GM12872 (cell line): Measurements from ENCODE around the gene TIGD1.

Source experiments
- TF ChIP-seq, protein P1 (sequence below): IDR thresholded peaks from 3 replicates; pipeline ENCODE4 v1.5.1; 2011; ENCODE audit warnings: low read depth, mild to moderate bottlenecking, low read length, moderate library complexity; ENCODE audit not compliant: insufficient read depth

The TIGD1 gene

GRCh38 chr2:232508251-232508650 lies 42.1 kb downstream of the TIGD1 start:
- TF ChIP-seq, protein P1, sequence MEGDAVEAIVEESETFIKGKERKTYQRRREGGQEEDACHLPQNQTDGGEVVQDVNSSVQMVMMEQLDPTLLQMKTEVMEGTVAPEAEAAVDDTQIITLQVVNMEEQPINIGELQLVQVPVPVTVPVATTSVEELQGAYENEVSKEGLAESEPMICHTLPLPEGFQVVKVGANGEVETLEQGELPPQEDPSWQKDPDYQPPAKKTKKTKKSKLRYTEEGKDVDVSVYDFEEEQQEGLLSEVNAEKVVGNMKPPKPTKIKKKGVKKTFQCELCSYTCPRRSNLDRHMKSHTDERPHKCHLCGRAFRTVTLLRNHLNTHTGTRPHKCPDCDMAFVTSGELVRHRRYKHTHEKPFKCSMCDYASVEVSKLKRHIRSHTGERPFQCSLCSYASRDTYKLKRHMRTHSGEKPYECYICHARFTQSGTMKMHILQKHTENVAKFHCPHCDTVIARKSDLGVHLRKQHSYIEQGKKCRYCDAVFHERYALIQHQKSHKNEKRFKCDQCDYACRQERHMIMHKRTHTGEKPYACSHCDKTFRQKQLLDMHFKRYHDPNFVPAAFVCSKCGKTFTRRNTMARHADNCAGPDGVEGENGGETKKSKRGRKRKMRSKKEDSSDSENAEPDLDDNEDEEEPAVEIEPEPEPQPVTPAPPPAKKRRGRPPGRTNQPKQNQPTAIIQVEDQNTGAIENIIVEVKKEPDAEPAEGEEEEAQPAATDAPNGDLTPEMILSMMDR, result no peak

GRCh38 chr2:232506709-232507108 lies 43.6 kb downstream of the TIGD1 start:
- TF ChIP-seq, protein P1, result no peak

DNA sequence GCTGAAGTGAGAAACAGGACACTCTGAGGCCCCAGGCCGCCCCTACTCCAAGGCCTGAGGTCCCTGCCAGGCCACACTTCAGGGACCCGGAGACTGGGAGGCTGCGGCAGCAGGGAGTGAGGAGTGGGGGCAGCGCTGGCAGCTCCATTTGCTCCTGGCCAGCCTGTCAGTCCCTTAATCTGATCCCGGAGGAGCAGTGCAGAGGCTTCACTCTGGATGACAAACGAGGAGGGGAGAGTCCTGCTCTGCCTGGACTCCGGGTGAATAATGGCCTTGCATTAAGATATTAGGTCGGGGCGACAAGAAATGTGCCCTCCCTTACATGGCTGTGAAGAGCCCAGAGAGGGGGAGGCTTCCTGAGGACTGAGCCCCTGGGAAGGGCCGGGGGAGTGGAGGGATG lies 44.5 kb downstream of the TIGD1 start:
- TF ChIP-seq, protein P1, result no peak

- TF ChIP-seq, protein P1, result no peak
Measured at GRCh38 chr2:232504438-232504837, 45.9 kb downstream of the TIGD1 start.

DNA sequence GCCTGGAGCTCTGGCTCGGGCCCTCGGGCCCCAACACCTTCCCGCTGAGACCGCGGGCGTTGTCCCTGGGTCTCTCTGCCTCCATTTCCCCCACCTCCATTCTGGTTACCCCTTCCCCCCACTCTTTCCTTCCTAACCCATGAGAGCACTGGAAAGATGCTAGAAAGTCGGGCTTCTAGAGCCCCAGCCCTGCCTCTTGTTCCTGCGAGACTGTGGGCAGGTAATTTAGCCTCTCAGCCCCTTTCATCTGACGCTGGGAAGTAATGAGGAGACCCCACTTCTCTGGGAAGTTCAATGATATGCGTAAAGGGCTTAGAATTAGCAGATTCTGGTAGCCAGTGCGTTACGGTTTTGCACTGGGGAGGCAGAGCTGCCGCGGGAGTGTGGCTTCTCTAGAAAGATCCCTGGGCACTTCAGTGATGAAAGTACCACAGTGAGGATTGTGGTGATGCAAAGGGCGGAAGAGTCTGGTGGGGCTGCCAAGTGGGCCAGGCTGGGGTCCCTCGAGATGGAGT lies 46.5 kb downstream of the TIGD1 start:
- TF ChIP-seq, protein P1, result no peak

GRCh38 chr2:232502911-232503808 lies 47.2 kb downstream of the TIGD1 start:
- TF ChIP-seq, protein P1, result no peak

GRCh38 chr2:232502511-232502910 lies 47.8 kb downstream of the TIGD1 start:
- TF ChIP-seq, protein P1, result no peak
